Endodermal cell (in vitro differentiated cells): ENCODE data around the gene ARFRP1. TPM values are rescaled to one million over a fixed set of nuclear protein-coding genes. Genes with fewer than 3 reads are reported as not detected.

ENCODE experiments used
- DNase-seq: peaks from one replicate; pipeline ENCODE4 v3.0.0-alpha.2; 2017
- H3K27ac ChIP-seq: 2 replicates; pipeline ENCODE4 v1.5.1; 2013; ENCODE audit warnings: mild to moderate bottlenecking, low read depth, low read length, moderate library complexity
- H3K27me3 ChIP-seq: 2 replicates; pipeline ENCODE4 v1.6.1; 2013; ENCODE audit warnings: mild to moderate bottlenecking, low read length, moderate library complexity; ENCODE audit not compliant: insufficient read depth, control insufficient read depth, poor library complexity, severe bottlenecking
- H3K36me3 ChIP-seq: 2 replicates; pipeline ENCODE4 v1.7.0; 2013; ENCODE audit warnings: mild to moderate bottlenecking, low read length, moderate library complexity; ENCODE audit not compliant: control insufficient read depth, insufficient read depth
- H3K4me1 ChIP-seq: one replicate; pipeline ENCODE4 v1.7.0; 2013; ENCODE audit warnings: low read length; ENCODE audit not compliant: control insufficient read depth, insufficient read depth
- H3K4me3 ChIP-seq: 2 replicates; pipeline ENCODE4 v1.5.1; 2013; ENCODE audit warnings: mild to moderate bottlenecking, low read length, moderate library complexity
- H3K9ac ChIP-seq: 2 replicates; pipeline ENCODE4 v1.6.1; 2013; ENCODE audit warnings: mild to moderate bottlenecking, low read length, moderate library complexity; ENCODE audit not compliant: poor library complexity, severe bottlenecking; ENCODE audit errors: extremely low read depth
- H3K9me3 ChIP-seq: 2 replicates; pipeline ENCODE4 v1.6.1; 2013; ENCODE audit warnings: mild to moderate bottlenecking, low read length, moderate library complexity; ENCODE audit not compliant: control insufficient read depth
- H3K27ac Mint-ChIP-seq: 2 replicates; pipeline ENCODE4 v1.8.0; 2020; ENCODE audit warnings: mixed read lengths
- H3K27me3 Mint-ChIP-seq: 2 replicates; pipeline ENCODE4 v1.8.0; 2021; ENCODE audit warnings: mild to moderate bottlenecking, mixed read lengths; ENCODE audit not compliant: insufficient read depth
- H3K36me3 Mint-ChIP-seq: 2 replicates; pipeline ENCODE4 v1.8.0; 2020; ENCODE audit warnings: low read depth, mixed read lengths
- H3K4me1 Mint-ChIP-seq: 2 replicates; pipeline ENCODE4 v1.8.0; 2020; ENCODE audit warnings: mixed read lengths
- H3K4me3 Mint-ChIP-seq: 2 replicates; pipeline ENCODE4 v1.8.0; 2020; ENCODE audit warnings: mild to moderate bottlenecking, moderate library complexity, mixed read lengths
- H3K9me3 Mint-ChIP-seq: 2 replicates; pipeline ENCODE4 v1.8.0; 2020; ENCODE audit warnings: mild to moderate bottlenecking, mixed read lengths
- WGBS, 2 experiments: methylation state at CpG; one replicate each; pipeline versions ENCODE4 v1.1.5 to v1.1.7; 2013; ENCODE audit warnings: missing lambda C conversion rate in 2 of 2, mixed read lengths in 1 of 2; ENCODE audit not compliant: insufficient coverage in 1 of 2, insufficient read length in 1 of 2; 5-methylcytosine and 5-hydroxymethylcytosine counted together
- total RNA-seq, 2 donors: library from RNA; stranded (reverse); fragmentation: NEBNext Ultra II Directional in 1 of 2; extraction: Animal tissue kit (Norgen Biotek cat#: 25700) in 1 of 2; gene quantifications; 2 replicates in 1 of 2; 3 replicates in 1 of 2; pipeline ENCODE4 v1.2.1, GENCODE V29; 2021
- TF ChIP-seq, protein P1 (sequence below): fragments of 200-600 bp; sonication (generic); conservative IDR thresholded peaks from 2 replicates; pipeline ENCODE4 v1.5.0; 2021; ENCODE audit warnings: antibody characterized with exemption, mild to moderate bottlenecking

The ARFRP1 gene
- total RNA-seq, 2 donors from 2014 or later: 41.6 to 46.2 TPM

- Mint-ChIP-seq H3K9me3 (no peaks in the 10 kb centered on the region), H3K4me3 (no peak overlapping the region), H3K27ac (no peak overlapping the region), H3K4me1 (no peaks in the 10 kb centered on the region), H3K36me3 (peaks cover 14% of the 10 kb centered on the region), H3K27me3 (no peaks in the 10 kb centered on the region)
- WGBS, 2 experiments: 92% methylated on average over 14 to 25 of the region's 25 CpGs
- H3K9me3 ChIP-seq: no peaks in the 10 kb centered on the region
- no peak overlapping the region for H3K27ac ChIP-seq
- no peak overlapping the region for H3K9ac ChIP-seq
- no peaks in the 10 kb centered on the region for H3K27me3 ChIP-seq
- peaks cover 29% of the 10 kb centered on the region for H3K36me3 ChIP-seq
- TF ChIP-seq, protein P1, sequence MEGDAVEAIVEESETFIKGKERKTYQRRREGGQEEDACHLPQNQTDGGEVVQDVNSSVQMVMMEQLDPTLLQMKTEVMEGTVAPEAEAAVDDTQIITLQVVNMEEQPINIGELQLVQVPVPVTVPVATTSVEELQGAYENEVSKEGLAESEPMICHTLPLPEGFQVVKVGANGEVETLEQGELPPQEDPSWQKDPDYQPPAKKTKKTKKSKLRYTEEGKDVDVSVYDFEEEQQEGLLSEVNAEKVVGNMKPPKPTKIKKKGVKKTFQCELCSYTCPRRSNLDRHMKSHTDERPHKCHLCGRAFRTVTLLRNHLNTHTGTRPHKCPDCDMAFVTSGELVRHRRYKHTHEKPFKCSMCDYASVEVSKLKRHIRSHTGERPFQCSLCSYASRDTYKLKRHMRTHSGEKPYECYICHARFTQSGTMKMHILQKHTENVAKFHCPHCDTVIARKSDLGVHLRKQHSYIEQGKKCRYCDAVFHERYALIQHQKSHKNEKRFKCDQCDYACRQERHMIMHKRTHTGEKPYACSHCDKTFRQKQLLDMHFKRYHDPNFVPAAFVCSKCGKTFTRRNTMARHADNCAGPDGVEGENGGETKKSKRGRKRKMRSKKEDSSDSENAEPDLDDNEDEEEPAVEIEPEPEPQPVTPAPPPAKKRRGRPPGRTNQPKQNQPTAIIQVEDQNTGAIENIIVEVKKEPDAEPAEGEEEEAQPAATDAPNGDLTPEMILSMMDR: no peak
- no peak overlapping the region for H3K4me3 ChIP-seq
- no peak for DNase-seq
- H3K4me1 ChIP-seq: peaks cover 8% of the 10 kb centered on the region
Observed at GRCh38 chr20:63744574-63745423, 37.0 kb upstream of the ARFRP1 start.

GRCh38 chr20:63744158-63744557, 36.4 kb upstream of the ARFRP1 start:
- Histone ChIP-seq H3K4me1 (peaks cover 8% of the 10 kb centered on the region), H3K27ac (no peak overlapping the region), H3K9me3 (no peaks in the 10 kb centered on the region), H3K9ac (no peak overlapping the region), H3K27me3 (no peaks in the 10 kb centered on the region), H3K4me3 (no peak overlapping the region), H3K36me3 (peaks cover 29% of the 10 kb centered on the region)
- Mint-ChIP-seq H3K9me3 (no peaks in the 10 kb centered on the region), H3K27me3 (no peaks in the 10 kb centered on the region), H3K27ac (no peak overlapping the region), H3K36me3 (peaks cover 14% of the 10 kb centered on the region), H3K4me1 (no peaks in the 10 kb centered on the region), H3K4me3 (no peak overlapping the region)
- no peak for DNase-seq
- 90 to 100% methylated on average over 4 of the region's 4 CpGs for WGBS, 2 experiments
- TF ChIP-seq, protein P1: no peak

DNA sequence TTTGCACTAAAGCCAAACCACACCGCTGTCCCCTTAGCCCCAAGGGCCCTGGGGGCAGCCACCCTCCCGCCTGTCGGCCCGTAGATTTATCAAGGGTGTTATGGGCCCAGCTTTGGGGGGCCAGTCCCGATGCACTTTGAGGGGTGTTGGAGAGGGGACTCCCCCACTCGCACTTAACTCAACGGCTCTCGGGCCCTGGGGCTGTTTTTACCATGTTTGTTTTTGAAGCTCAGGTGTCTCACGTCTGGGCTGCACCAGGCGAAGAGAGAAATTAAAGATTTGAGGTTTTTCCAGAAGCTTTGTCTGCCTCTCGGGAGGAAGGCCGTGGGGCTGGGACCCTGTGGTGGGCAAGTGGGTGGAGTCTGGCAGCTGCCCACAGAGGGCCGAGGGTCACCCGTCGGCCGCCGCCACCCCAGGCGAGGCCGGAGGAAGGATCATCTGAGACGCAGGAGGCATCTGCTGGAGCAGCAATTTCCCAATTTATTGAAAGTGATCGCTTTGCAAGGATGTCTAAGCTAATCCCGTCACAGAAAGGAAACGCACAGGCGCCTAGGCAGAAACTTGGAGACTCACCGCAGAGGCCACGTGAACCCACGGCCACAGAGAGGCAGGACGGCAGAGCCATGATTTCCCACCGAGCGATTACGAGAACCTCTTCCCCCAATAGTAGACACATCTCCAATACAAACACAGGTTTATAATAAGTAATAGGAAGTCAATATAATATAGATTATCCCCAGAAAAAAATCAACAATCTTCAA, 35.6 kb upstream of the ARFRP1 start:
- whole genome bisulfite sequencing, 2 experiments: 91 to 95% methylated on average over 18 to 28 of the region's 31 CpGs
- H3K36me3 ChIP-seq: peaks cover 29% of the 10 kb centered on the region
- no peaks in the 10 kb centered on the region for H3K9me3 Mint-ChIP-seq
- H3K27ac ChIP-seq: no peak overlapping the region
- H3K27me3 Mint-ChIP-seq: no peaks in the 10 kb centered on the region
- H3K4me1 ChIP-seq: peaks cover 8% of the 10 kb centered on the region
- no peaks in the 10 kb centered on the region for H3K9me3 ChIP-seq
- H3K4me3 ChIP-seq: no peak overlapping the region
- DNase-seq: no peak
- H3K36me3 Mint-ChIP-seq: peaks cover 14% of the 10 kb centered on the region
- no peaks in the 10 kb centered on the region for H3K4me1 Mint-ChIP-seq
- H3K4me3 Mint-ChIP-seq: no peak overlapping the region
- TF ChIP-seq, protein P1: no peak
- H3K27ac Mint-ChIP-seq: no peak overlapping the region
- no peak overlapping the region for H3K9ac ChIP-seq
- no peaks in the 10 kb centered on the region for H3K27me3 ChIP-seq
